Measurements from ENCODE around the gene NIM1K. TPM values are rescaled to one million over a fixed set of nuclear protein-coding genes. Genes with fewer than 3 reads are reported as not detected.

NIM1K gene
- total and polyA plus RNA-seq, 2 donors (not counting 3 experiments of a cell fraction or from before 2014, with no cell fraction given): 0.04 to 0.49 TPM

GRCh38 chr5:43233946-43234345 is 41.9 kb downstream of the NIM1K start:
- dilution Hi-C loops (cut with MboI; ENCODE audit: extremely low pct_ligation_motif_present, low sequenced_read_pairs): no loop called here
- H3K9me3 ChIP-seq (replicated peaks; ENCODE audit: control insufficient read depth, insufficient read depth, low read length): no peaks in the 10 kb centered on the region
- H3K9me1 ChIP-seq (replicated peaks; ENCODE audit: control insufficient read depth, extremely low read depth, insufficient read depth, low read length): no peaks in the 10 kb centered on the region
- H3K4me1 ChIP-seq (ENCODE audit: control insufficient read depth, extremely low read depth, insufficient read depth, low read length): no peaks in the 10 kb centered on the region
- H2AFZ ChIP-seq (ENCODE audit: low read depth, low read length): no peak overlapping the region
- no peaks in the 10 kb centered on the region for H3K79me2 ChIP-seq (ENCODE audit: control insufficient read depth, insufficient read depth, low read length)
- no peak for FAIRE-seq
- no peak overlapping the region for H3K9ac ChIP-seq (replicated peaks; ENCODE audit: extremely low read depth, insufficient read depth, low read length)
- no peaks in the 10 kb centered on the region for H3K36me3 ChIP-seq (ENCODE audit: control insufficient read depth in 2 of 2, extremely low read depth in 1 of 2, insufficient read depth in 2 of 2, low read length in 2 of 2)
- intact Hi-C loops (cut with micrococcal nuclease): loop anchor here (2.0 kb wide), 1 partner anchor 249 kb away; the partner anchor contains the start of gene TMEM267
- H4K20me1 ChIP-seq (replicated peaks; ENCODE audit: control insufficient read depth, extremely low read depth, insufficient read depth, low read length): no peaks in the 10 kb centered on the region
- no peak overlapping the region for H3K4me2 ChIP-seq (ENCODE audit: insufficient read depth, low read length)
- BruUV-seq (replicated peaks): no TSS peak
- peaks cover 0 to 2% of the 10 kb centered on the region in 2 experiments for H3K27me3 ChIP-seq (ENCODE audit: control insufficient read depth in 2 of 2, insufficient read depth in 2 of 2, low read length in 2 of 2)
- ChIA-PET CTCF (interaction anchor here (3.1 kb wide), 1 partner anchor 156 kb away, joined by 34 read pairs; no protein-coding TSS in a partner anchor), POLR2A (no interaction called here)
- no peak overlapping the region for H3K4me3 ChIP-seq (replicated peaks in 1 of 3; ENCODE audit: insufficient read depth in 1 of 3, low read depth in 1 of 3, low read length in 3 of 3)
- no peak for DNase-seq (ENCODE audit: low read depth, low spot score)
- no peak overlapping the region for H3K27ac ChIP-seq (ENCODE audit: insufficient read depth, low read depth, low read length)
- TF ChIP-seq POLR2A (IDR thresholded peaks at IDR 0.05; ENCODE audit: low read depth, low read length) (no peak), MYC (IDR thresholded peaks at IDR 0.05; ENCODE audit: low read depth, low read length) (no peak), EZH2 (IDR thresholded peaks at IDR 0.05; ENCODE audit: borderline replicate concordance, low read depth, low read length, severe bottlenecking) (no peak), JUN (IDR thresholded peaks at IDR 0.05; ENCODE audit: borderline replicate concordance, insufficient read depth, insufficient read length, low read depth) (no peak), GATA2 (IDR thresholded peaks at IDR 0.05; ENCODE audit: insufficient read depth, insufficient read length, low read depth, low read length) (no peak), FOS (IDR thresholded peaks at IDR 0.05; ENCODE audit: borderline replicate concordance, insufficient read depth, low read length) (no peak), CTCF (IDR thresholded peaks at IDR 0.05; ENCODE audit: extremely low read depth in 1 of 2, insufficient read depth in 1 of 2, low read depth in 1 of 2, low read length in 2 of 2) (no peak), POLR2AphosphoS5 (IDR thresholded peaks at IDR 0.05; ENCODE audit: insufficient read depth, low read depth, low read length) (no peak), MAX (IDR thresholded peaks at IDR 0.05; ENCODE audit: insufficient read depth, insufficient read length) (no peak)
